ENCODE measurements around the gene TAS2R42.

The TAS2R42 gene

GRCh38 chr12:11202811-11203210 lies 16.1 kb upstream of the TAS2R42 start:
- ChIA-PET POLR2A (ENCODE audit: low non-redundant PET) (no interaction called here), CTCF (no interaction called here)
- no peak overlapping the region for H3K27ac ChIP-seq
- no peak for TF ChIP-seq CTCF (conservative IDR thresholded peaks at IDR 0.05; ENCODE audit: low read depth)
- DNase-seq (ENCODE audit: low spot score): no peak

GRCh38 chr12:11183011-11183410 lies 3.7 kb downstream of the TAS2R42 start:
- no peak overlapping the region for H3K27ac ChIP-seq
- no peak for DNase-seq (ENCODE audit: low spot score)
- ChIA-PET POLR2A (ENCODE audit: low non-redundant PET) (no interaction called here), CTCF (interaction anchor here (0.6 kb wide), 1 partner anchor 1252 kb away, joined by 3 read pairs; no protein-coding TSS in a partner anchor)
- no peak for TF ChIP-seq CTCF (conservative IDR thresholded peaks at IDR 0.05; ENCODE audit: low read depth)

GRCh38 chr12:11182529-11182928 lies 4.2 kb downstream of the TAS2R42 start:
- DNase-seq (ENCODE audit: low spot score): no peak
- POLR2A ChIA-PET (ENCODE audit: low non-redundant PET): no interaction called here
- CTCF ChIA-PET: no interaction called here
- TF ChIP-seq CTCF (conservative IDR thresholded peaks at IDR 0.05; ENCODE audit: low read depth): no peak
- no peak overlapping the region for H3K27ac ChIP-seq

- POLR2A ChIA-PET (ENCODE audit: low non-redundant PET): no interaction called here
- CTCF ChIA-PET: interaction anchor here (0.6 kb wide), 1 partner anchor 1521 kb away, joined by 3 read pairs; no protein-coding TSS in a partner anchor
Measured at GRCh38 chr12:11178250-11178649, 8.5 kb downstream of the TAS2R42 start.

GRCh38 chr12:11174022-11174421 lies 12.7 kb downstream of the TAS2R42 start:
- no peak overlapping the region for H3K27ac ChIP-seq
- ChIA-PET POLR2A (ENCODE audit: low non-redundant PET) (no interaction called here), CTCF (interaction anchor here (0.6 kb wide), 1 partner anchor 814 kb away, joined by 3 read pairs; no protein-coding TSS in a partner anchor)
- TF ChIP-seq CTCF (conservative IDR thresholded peaks at IDR 0.05; ENCODE audit: low read depth): no peak
- DNase-seq (ENCODE audit: low spot score): no peak

More at GRCh38 chr12:11178250-11178649, 8.5 kb downstream of the TAS2R42 start:
- TF ChIP-seq CTCF (conservative IDR thresholded peaks at IDR 0.05; ENCODE audit: low read depth): no peak
- H3K27ac ChIP-seq: no peak overlapping the region
- DNase-seq (ENCODE audit: low spot score): no peak

GRCh38 chr12:11171969-11172675 lies 14.6 kb downstream of the TAS2R42 start:
- CTCF ChIA-PET: interaction anchor here (0.6 to 1.3 kb wide), 4 partner anchors 27 to 1192 kb away, joined by 3 to 8 read pairs (median 4); no protein-coding TSS in a partner anchor
- POLR2A ChIA-PET (ENCODE audit: low non-redundant PET): interaction anchor here (0.7 kb wide), 1 partner anchor 10 kb away, joined by 3 read pairs; no protein-coding TSS in a partner anchor

More at GRCh38 chr12:11171969-11172675, 14.6 kb downstream of the TAS2R42 start:
- peak overlapping the region; percentile 96 for H3K27ac ChIP-seq
- no peak for DNase-seq (ENCODE audit: low spot score)
- no peak for TF ChIP-seq CTCF (conservative IDR thresholded peaks at IDR 0.05; ENCODE audit: low read depth)
